ENCODE measurements around the gene GALNT11.
A peak's percentile ranks its signal among the peaks of the same experiment; 100 is the strongest.
"Not testable (repeated sequence)": the region's sequence is repeated elsewhere in the genome, so short reads cannot be mapped to it uniquely, and the experiment has no call there.

GALNT11 gene

GRCh38 chr7:152027491-152028365 lies 2.3 kb downstream of the GALNT11 start:
- DNase-seq (ENCODE audit: low spot score) = peak; percentile 29

GRCh38 chr7:152030059-152030458 lies 4.6 kb downstream of the GALNT11 start:
- DNase-seq (ENCODE audit: low spot score) = not testable (repeated sequence)

- not testable (repeated sequence) for DNase-seq (ENCODE audit: low spot score)
These were observed 5.2 kb downstream of the GALNT11 start for GRCh38 chr7:152030639-152031038.

GRCh38 chr7:152035817-152036216 lies 10.3 kb downstream of the GALNT11 start:
- DNase-seq (ENCODE audit: low spot score) = no peak

- DNase-seq (ENCODE audit: low spot score) = not testable (repeated sequence)
These were observed 12.9 kb downstream of the GALNT11 start for GRCh38 chr7:152038410-152038809.

- not testable (repeated sequence) for DNase-seq (ENCODE audit: low spot score)
These were observed 17.6 kb downstream of the GALNT11 start for GRCh38 chr7:152043086-152043485.

- DNase-seq (ENCODE audit: low spot score) = not testable (repeated sequence)
These were observed 19.4 kb downstream of the GALNT11 start for GRCh38 chr7:152044909-152045308.

- DNase-seq (ENCODE audit: low spot score) = no peak
These were observed 21.1 kb downstream of the GALNT11 start for GRCh38 chr7:152046531-152046930.

GRCh38 chr7:152048051-152048450 lies 22.6 kb downstream of the GALNT11 start:
- DNase-seq (ENCODE audit: low spot score) = no peak

GRCh38 chr7:152050547-152050971 lies 25.1 kb downstream of the GALNT11 start:
- no peak for DNase-seq (ENCODE audit: low spot score)

GRCh38 chr7:152051968-152052367 lies 26.5 kb downstream of the GALNT11 start:
- no peak for DNase-seq (ENCODE audit: low spot score)

- no peak for DNase-seq (ENCODE audit: low spot score)
These were observed 27.3 kb downstream of the GALNT11 start for GRCh38 chr7:152052771-152053170.

- no peak for DNase-seq (ENCODE audit: low spot score)
These were observed 29.1 kb downstream of the GALNT11 start for GRCh38 chr7:152054367-152055230.

- DNase-seq (ENCODE audit: low spot score) = no peak
These were observed 31.3 kb downstream of the GALNT11 start for GRCh38 chr7:152056621-152057274.

GRCh38 chr7:152059311-152059710 lies 33.8 kb downstream of the GALNT11 start:
- DNase-seq (ENCODE audit: low spot score) = no peak

GRCh38 chr7:152061086-152061485 lies 35.6 kb downstream of the GALNT11 start:
- DNase-seq (ENCODE audit: low spot score) = not testable (repeated sequence)

GRCh38 chr7:152063192-152063591 lies 37.7 kb downstream of the GALNT11 start:
- DNase-seq (ENCODE audit: low spot score) = not testable (repeated sequence)

GRCh38 chr7:152063821-152064220 lies 38.3 kb downstream of the GALNT11 start:
- not testable (repeated sequence) for DNase-seq (ENCODE audit: low spot score)

GRCh38 chr7:152065800-152066344 lies 40.4 kb downstream of the GALNT11 start:
- not testable (repeated sequence) for DNase-seq (ENCODE audit: low spot score)

GRCh38 chr7:152072421-152072820 lies 46.9 kb downstream of the GALNT11 start:
- no peak for DNase-seq (ENCODE audit: low spot score)

GRCh38 chr7:152073352-152073751 lies 47.9 kb downstream of the GALNT11 start:
- no peak for DNase-seq (ENCODE audit: low spot score)

- no peak for DNase-seq (ENCODE audit: low spot score)
These were observed 49.2 kb downstream of the GALNT11 start for GRCh38 chr7:152074673-152075072.

All from CD4-positive, alpha-beta T cell treated with Interleukin-15 for 4 hours (primary cell).